Glomerular endothelial cell (primary cell): ENCODE data around the gene MEPE. TPM values are rescaled to one million over a fixed set of nuclear protein-coding genes. Genes with fewer than 3 reads are reported as not detected.
"Not testable (repeated sequence)": the region's sequence is repeated elsewhere in the genome, so short reads cannot be mapped to it uniquely, and the experiment has no call there.

Experiments
- DNase-seq: peaks from one replicate; pipeline ENCODE4 v3.0.0-alpha.2; 2011; ENCODE audit warnings: low read depth, low spot score; ENCODE audit errors: extremely low read depth
- total RNA-seq: library from RNA; depleted of rRNA; stranded (reverse); fragments of >200 nt; gene quantifications from 2 replicates; pipeline ENCODE4 v1.2.3, GENCODE V29; 2015

Gene MEPE
- total RNA-seq, 1 donor from 2014 or later, result not detected

- DNase-seq, result no peak
Measured at GRCh38 chr4:87882321-87882720, 49.6 kb downstream of the MEPE start.

DNA sequence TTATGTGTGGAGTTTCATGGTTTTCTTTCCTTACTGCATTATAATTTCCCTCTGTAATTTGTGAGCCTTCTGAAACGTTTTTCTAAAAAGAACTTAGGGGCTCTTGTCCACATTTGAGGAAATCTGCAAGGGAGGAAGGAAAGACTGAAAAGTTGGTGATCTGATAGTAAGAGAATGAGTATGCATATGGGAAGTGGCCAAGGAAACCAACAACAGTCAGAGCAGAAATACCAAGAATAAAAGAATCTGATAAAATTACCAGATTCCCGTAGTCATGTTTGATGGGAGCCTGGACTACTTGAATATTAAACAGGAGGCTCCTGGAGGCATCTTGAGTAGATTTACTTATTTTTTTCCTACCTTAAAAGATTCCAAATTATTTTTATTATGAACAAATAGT is 50.1 kb downstream of the MEPE start:
- no peak for DNase-seq

- DNase-seq, result no peak
Measured at GRCh38 chr4:87884976-87885549, 52.3 kb downstream of the MEPE start.

DNA sequence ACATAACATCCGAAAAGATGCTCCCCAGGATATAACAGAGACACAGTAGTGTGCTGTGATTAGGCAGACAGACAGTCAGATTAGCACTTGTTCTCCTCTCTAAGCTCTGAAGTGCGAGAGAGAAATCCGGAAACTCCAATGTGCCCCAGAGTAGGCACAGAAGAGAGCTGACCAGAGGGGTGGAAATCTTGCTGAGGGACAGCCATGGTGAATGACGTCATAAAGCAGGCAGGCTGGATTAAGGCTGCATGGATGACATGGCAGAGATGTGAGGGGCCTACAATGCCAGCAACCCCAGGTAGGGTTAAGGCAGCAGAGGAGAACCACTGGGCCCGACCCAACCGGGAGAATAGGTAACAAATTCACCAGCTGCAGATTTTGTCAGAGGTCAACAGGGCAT is 53.3 kb downstream of the MEPE start:
- DNase-seq, result no peak

GRCh38 chr4:87890753-87891152 is 58.0 kb downstream of the MEPE start:
- DNase-seq, result not testable (repeated sequence)

DNA sequence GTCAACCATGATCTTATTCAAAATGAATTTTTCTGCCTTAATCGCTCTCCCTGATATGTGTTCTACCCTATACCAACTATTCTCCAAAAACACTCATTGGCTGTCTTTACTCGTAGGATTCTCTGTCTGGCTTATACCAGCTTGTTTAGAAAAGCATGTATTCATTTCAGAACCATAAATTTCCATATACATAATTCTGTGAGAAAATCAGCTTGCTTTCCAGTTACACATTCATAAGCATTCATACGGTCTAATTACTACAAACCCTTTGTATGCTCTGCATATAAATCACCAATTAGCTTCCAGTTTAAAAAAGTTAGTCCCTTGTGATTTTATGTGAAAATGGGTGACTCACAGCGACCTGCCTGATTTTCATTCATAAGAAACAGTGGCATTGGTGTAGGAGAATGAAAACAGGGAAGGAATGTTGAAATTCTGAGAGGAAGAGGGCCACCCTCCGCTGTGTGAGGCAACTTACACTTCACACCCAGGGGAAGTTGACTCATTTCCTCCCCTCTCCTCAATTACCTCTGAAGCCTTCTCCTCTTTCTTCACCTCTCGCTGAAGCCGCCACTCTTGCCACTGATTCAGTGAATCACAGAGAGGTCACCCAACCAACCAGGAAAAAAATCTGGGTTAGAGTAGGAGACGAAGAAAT is 63.3 kb downstream of the MEPE start:
- peak; percentile 10 for DNase-seq

Other genes with a start within 250 kb of the MEPE start
- gene DSPP, start 224.4 kb upstream of the MEPE start, total RNA-seq, result not detected in 2 replicates
- gene DMP1, start 182.7 kb upstream of the MEPE start, total RNA-seq, result not detected in 2 replicates
- not detected in 2 replicates for gene IBSP, start 33.4 kb upstream of the MEPE start, total RNA-seq
- gene SPP1, start 142.7 kb downstream of the MEPE start, total RNA-seq, result 6.7 and 33.4 TPM in 2 replicates
- 18.8 and 27.6 TPM in 2 replicates for gene PKD2, start 174.7 kb downstream of the MEPE start, total RNA-seq